CD4-positive, alpha-beta T cell (primary cell): ENCODE data around the gene GDF2. TPM values are rescaled to one million over a fixed set of nuclear protein-coding genes. Genes with fewer than 3 reads are reported as not detected.

Experiments used
- ATAC-seq: fragments of 200-7000 bp; cut with Tn5 transposase; one replicate; pipeline ENCODE4 v1.10.0; 2022; ENCODE audit warnings: mild to moderate bottlenecking; ENCODE audit not compliant: poor library complexity
- CTCF ChIA-PET: fragments of 350-600 bp; sonication (Branson Sonifier 250); formaldehyde crosslinking; loops from one replicate; lab custom pipeline; 2021; ENCODE audit warnings: antibody characterized with exemption, inconsistent platforms; lab: Charles Lee
- POLR2A ChIA-PET: fragments of 350-600 bp; sonication (Branson Sonifier 250); formaldehyde crosslinking; loops from one replicate; lab custom pipeline; 2021; ENCODE audit warnings: antibody characterized with exemption, inconsistent platforms; lab: Charles Lee
- DNase-seq, 14 experiments: peaks; one replicate each; pipeline ENCODE4 v3.0.0-alpha.2; 2013 to 2020; ENCODE audit warnings: mixed read lengths in 2 of 14
- H3K27ac ChIP-seq, 2 donors: one replicate each; pipeline versions ENCODE4 v1.5.1 to v1.7.0; 2013; ENCODE audit warnings: low read length in 2 of 2, low read depth in 1 of 2, mild to moderate bottlenecking in 1 of 2
- H3K27me3 ChIP-seq, 2 experiments: 1 replicate in 1 of 2; 2 replicates in 1 of 2; pipeline versions ENCODE4 v1.6.1 to v1.7.0; 2013; ENCODE audit warnings: low read length in 2 of 2, control low read depth in 1 of 2, mild to moderate bottlenecking in 1 of 2, moderate library complexity in 1 of 2; ENCODE audit not compliant: insufficient read depth in 2 of 2, control insufficient read depth in 1 of 2
- H3K36me3 ChIP-seq: one replicate; pipeline ENCODE4 v1.6.1; 2013; ENCODE audit warnings: low read length, control low read depth; ENCODE audit not compliant: insufficient read depth
- H3K4me1 ChIP-seq: one replicate; pipeline ENCODE4 v1.6.1; 2013; ENCODE audit warnings: low read length, control low read depth; ENCODE audit not compliant: insufficient read depth
- H3K4me3 ChIP-seq: one replicate; pipeline ENCODE4 v1.5.1; 2013; ENCODE audit warnings: mild to moderate bottlenecking, low read length, moderate library complexity
- H3K9me3 ChIP-seq, 2 experiments: 1 replicate in 1 of 2; 2 replicates in 1 of 2; pipeline versions ENCODE4 v1.6.1 to v1.7.0; 2013; ENCODE audit warnings: low read length in 2 of 2, mild to moderate bottlenecking in 2 of 2, control low read depth in 1 of 2, moderate library complexity in 1 of 2; ENCODE audit not compliant: control insufficient read depth in 1 of 2, insufficient read depth in 1 of 2
- H3K27ac Mint-ChIP-seq: one replicate; pipeline ENCODE4 v1.8.0; 2020; ENCODE audit warnings: mixed read lengths
- H3K27me3 Mint-ChIP-seq: one replicate; pipeline ENCODE4 v1.8.0; 2021; ENCODE audit warnings: mixed read lengths
- H3K36me3 Mint-ChIP-seq: one replicate; pipeline ENCODE4 v1.8.0; 2021; ENCODE audit warnings: low read depth, mixed read lengths
- H3K4me1 Mint-ChIP-seq: one replicate; pipeline ENCODE4 v1.8.0; 2021; ENCODE audit warnings: low read depth, mixed read lengths
- H3K4me3 Mint-ChIP-seq: one replicate; pipeline ENCODE4 v1.8.0; 2020; ENCODE audit warnings: mild to moderate bottlenecking, mixed read lengths
- H3K9me3 Mint-ChIP-seq: one replicate; pipeline ENCODE4 v1.8.0; 2020; ENCODE audit warnings: mixed read lengths
- CTCF ChIP-seq: fragments of 200-600 bp; IDR thresholded peaks from one replicate; pipeline ENCODE4 v1.8.0; 2022; ENCODE audit warnings: antibody characterized with exemption, mild to moderate bottlenecking
- intact Hi-C, 2 experiments: fragments of 100-400 bp; cut with DNase I in 1 of 2; cut with micrococcal nuclease in 1 of 2; formaldehyde crosslinking; loops; one replicate each; pipeline versions ENCODE4 v1.15.1 to v1.9.0; 2023 to 2025; cut with DNase I, micrococcal nuclease
- total RNA-seq, 174 experiments: library from RNA in 2 of 174; stranded (reverse) in 2 of 174; gene quantifications; one replicate each; pipeline ENCODE4 v1.2.3 and lab custom pipeline; 2021 to 2026

The GDF2 gene
- total RNA-seq, 2 experiments from 2014 or later, result not detected

DNA sequence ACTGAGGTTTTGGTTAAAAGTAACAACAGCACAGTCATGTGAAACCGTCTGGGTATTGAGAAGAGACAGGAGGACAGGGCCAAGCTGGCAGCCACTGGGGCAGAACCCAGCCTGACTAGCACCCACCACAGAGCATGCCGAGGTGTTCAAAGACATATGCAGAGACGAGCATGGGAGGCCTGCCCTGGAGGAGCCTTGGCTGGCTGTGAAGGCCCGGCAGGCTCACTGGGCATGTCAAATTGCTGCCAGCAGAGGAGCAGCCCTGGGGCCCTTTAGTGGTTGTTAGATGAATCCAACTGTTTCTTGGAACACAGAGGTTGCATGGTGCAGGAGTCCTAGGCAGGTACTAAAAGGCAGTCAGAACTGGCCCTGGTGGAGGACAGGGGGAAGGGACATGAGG lies 5.0 kb upstream of the GDF2 start:
- Mint-ChIP-seq H3K27me3 (no peaks in the 10 kb centered on the region), H3K27ac (no peak overlapping the region), H3K9me3 (no peaks in the 10 kb centered on the region), H3K4me1 (no peaks in the 10 kb centered on the region), H3K4me3 (no peak overlapping the region), H3K36me3 (no peaks in the 10 kb centered on the region)
- Histone ChIP-seq H3K9me3 (no peaks in the 10 kb centered on the region), H3K27ac (no peak overlapping the region), H3K27me3 (no peaks in the 10 kb centered on the region), H3K4me1 (peaks cover 3% of the 10 kb centered on the region), H3K36me3 (no peaks in the 10 kb centered on the region), H3K4me3 (no peak overlapping the region)
- no peak for TF ChIP-seq CTCF
- ChIA-PET POLR2A (no interaction called here), CTCF (no interaction called here)
- no peak for ATAC-seq
- DNase-seq, result no peak
- intact Hi-C loops, result no loop called here

DNA sequence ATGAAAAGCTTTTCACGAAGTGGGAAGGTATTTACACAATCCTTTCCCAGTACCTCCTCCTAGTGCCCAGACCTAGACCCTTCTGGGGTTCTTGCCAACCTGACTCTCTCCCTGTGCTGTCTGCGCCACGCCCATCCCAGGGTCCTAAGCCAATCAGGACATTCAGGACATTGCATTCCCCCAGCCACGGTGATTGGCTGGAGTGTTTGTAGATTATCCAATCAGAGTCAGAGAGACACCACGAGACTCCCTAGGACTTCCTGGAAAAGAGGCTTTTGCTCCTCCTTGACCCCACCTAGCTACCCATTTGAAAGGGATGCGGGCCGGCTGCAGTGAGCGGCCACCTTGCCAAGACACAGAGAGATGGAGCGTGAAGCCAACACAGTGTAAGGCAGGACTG lies 3.5 kb upstream of the GDF2 start:
- Histone ChIP-seq H3K9me3 (no peaks in the 10 kb centered on the region), H3K4me1 (no peaks in the 10 kb centered on the region), H3K27me3 (peaks cover 0 to 1% of the 10 kb centered on the region in 2 experiments), H3K27ac (no peak overlapping the region), H3K4me3 (no peak overlapping the region), H3K36me3 (no peaks in the 10 kb centered on the region)
- no peak for TF ChIP-seq CTCF
- H3K27ac Mint-ChIP-seq, result no peak overlapping the region
- POLR2A ChIA-PET, result no interaction called here
- ATAC-seq, result no peak
- no peaks in the 10 kb centered on the region for H3K4me1 Mint-ChIP-seq
- intact Hi-C loops, result no loop called here
- DNase-seq, result no peak
- H3K36me3 Mint-ChIP-seq, result no peaks in the 10 kb centered on the region
- H3K9me3 Mint-ChIP-seq, result no peaks in the 10 kb centered on the region
- no peaks in the 10 kb centered on the region for H3K27me3 Mint-ChIP-seq
- CTCF ChIA-PET, result interaction anchor here (1.1 kb wide), 1 partner anchor 22 kb away, joined by 3 read pairs; no protein-coding TSS in a partner anchor
- H3K4me3 Mint-ChIP-seq, result no peak overlapping the region

GRCh38 chr10:47319784-47320183 lies 2.5 kb upstream of the GDF2 start:
- Histone ChIP-seq H3K9me3 (no peaks in the 10 kb centered on the region), H3K36me3 (no peaks in the 10 kb centered on the region), H3K4me1 (no peaks in the 10 kb centered on the region), H3K27me3 (peaks cover 0 to 2% of the 10 kb centered on the region in 2 experiments), H3K27ac (no peak overlapping the region), H3K4me3 (no peak overlapping the region)
- Mint-ChIP-seq H3K27me3 (peaks cover 2% of the 10 kb centered on the region), H3K27ac (no peak overlapping the region), H3K36me3 (no peaks in the 10 kb centered on the region), H3K4me1 (no peaks in the 10 kb centered on the region), H3K4me3 (no peak overlapping the region), H3K9me3 (no peaks in the 10 kb centered on the region)
- no peak for DNase-seq
- CTCF ChIA-PET, result interaction anchor here (1.5 kb wide), 1 partner anchor 8 kb away, joined by 5 read pairs; no protein-coding TSS in a partner anchor
- intact Hi-C loops, result no loop called here
- POLR2A ChIA-PET, result no interaction called here
- no peak for TF ChIP-seq CTCF
- no peak for ATAC-seq
